NCI-H510A treated with DMSO at 0.1 percent for 48 hours (cell line): Measurements from ENCODE around the gene AP5B1.

ENCODE experiments used
- DNase-seq: peaks from one replicate; lab custom pipeline; 2025; lab: John Stamatoyannopoulos, UW

The AP5B1 gene

GRCh38 chr11:65801153-65801987 lies 20.6 kb upstream of the AP5B1 start:
- no peak for DNase-seq

GRCh38 chr11:65798882-65799281 lies 18.1 kb upstream of the AP5B1 start:
- DNase-seq = no peak

GRCh38 chr11:65797711-65798110 lies 16.9 kb upstream of the AP5B1 start:
- no peak for DNase-seq

- no peak for DNase-seq
Measured at GRCh38 chr11:65796726-65797601, 16.2 kb upstream of the AP5B1 start.

- DNase-seq = no peak
Measured at GRCh38 chr11:65794570-65795510, 14.1 kb upstream of the AP5B1 start.

GRCh38 chr11:65793625-65794400 lies 13.0 kb upstream of the AP5B1 start:
- no peak for DNase-seq

- DNase-seq = peak; percentile 73
Measured at GRCh38 chr11:65793144-65793581, 12.4 kb upstream of the AP5B1 start.

GRCh38 chr11:65792456-65792855 lies 11.7 kb upstream of the AP5B1 start:
- no peak for DNase-seq

GRCh38 chr11:65791719-65792213 lies 11.0 kb upstream of the AP5B1 start:
- DNase-seq = peak; percentile 70

GRCh38 chr11:65790902-65791650 lies 10.3 kb upstream of the AP5B1 start:
- no peak for DNase-seq

- DNase-seq = no peak
Measured at GRCh38 chr11:65790104-65790901, 9.5 kb upstream of the AP5B1 start.

- DNase-seq = no peak
Measured at GRCh38 chr11:65789230-65790103, 8.7 kb upstream of the AP5B1 start.

GRCh38 chr11:65788821-65789220 lies 8.0 kb upstream of the AP5B1 start:
- DNase-seq = no peak

- DNase-seq = no peak
Measured at GRCh38 chr11:65787649-65788622, 7.2 kb upstream of the AP5B1 start.

- peak; percentile 92 for DNase-seq
Measured at GRCh38 chr11:65786786-65787636, 6.2 kb upstream of the AP5B1 start, which contains the start of gene OVOL1. Gene OVOL1, plus strand, starts transcription at chr11:65787063. Its CDS starts 311 bp downstream, at chr11:65787374.
